Karpas-422 (cell line): Measurements from ENCODE around the gene HOOK2. TPM values are rescaled to one million over a fixed set of nuclear protein-coding genes. Genes with fewer than 3 reads are reported as not detected.

Experiments
- DNase-seq: peaks from one replicate; pipeline ENCODE4 v3.0.0-alpha.2; 2015
- H2AFZ ChIP-seq: fragments of 200-600 bp; sonication (generic); 2 replicates; pipeline ENCODE4 v1.6.1; 2014; ENCODE audit warnings: antibody characterized with exemption, low read length, mixed read lengths
- H3K27ac ChIP-seq: fragments of 200-600 bp; sonication (generic); 2 replicates; pipeline ENCODE4 v1.5.1; 2014; ENCODE audit warnings: mild to moderate bottlenecking, low read length, moderate library complexity
- H3K27me3 ChIP-seq: fragments of 200-600 bp; sonication (generic); 2 replicates; pipeline ENCODE4 v1.6.1; 2014; ENCODE audit warnings: low read length, mixed read lengths
- H3K36me3 ChIP-seq: fragments of 200-600 bp; sonication (generic); 2 replicates; pipeline ENCODE4 v1.6.1; 2014; ENCODE audit warnings: low read length, mixed read lengths; ENCODE audit not compliant: insufficient read depth
- H3K4me1 ChIP-seq: fragments of 200-600 bp; sonication (generic); 2 replicates; pipeline ENCODE4 v1.6.1; 2014; ENCODE audit warnings: mild to moderate bottlenecking, low read length, mixed read lengths
- H3K4me2 ChIP-seq: fragments of 200-600 bp; sonication (generic); 2 replicates; pipeline ENCODE4 v1.6.1; 2014; ENCODE audit warnings: low read length, low read depth, mild to moderate bottlenecking; ENCODE audit not compliant: poor library complexity, severe bottlenecking
- H3K4me3 ChIP-seq: fragments of 200-600 bp; sonication (generic); 2 replicates; pipeline ENCODE4 v1.5.1; 2014; ENCODE audit warnings: mild to moderate bottlenecking, antibody characterized with exemption, low read length, mixed read lengths
- H3K79me2 ChIP-seq: fragments of 200-600 bp; sonication (generic); 2 replicates; pipeline ENCODE4 v1.6.1; 2014; ENCODE audit warnings: mild to moderate bottlenecking, low read length, mixed read lengths
- H3K9ac ChIP-seq: fragments of 200-600 bp; sonication (generic); 2 replicates; pipeline ENCODE4 v1.6.0; 2014; ENCODE audit warnings: low read length
- H3K9me2 ChIP-seq: fragments of 200-600 bp; sonication (generic), shearing (Covaris generic); replicated peaks from 2 replicates; pipeline ENCODE4 v1.6.0; 2014; ENCODE audit warnings: mild to moderate bottlenecking, low read length, moderate library complexity; ENCODE audit not compliant: insufficient read depth
- H3K9me3 ChIP-seq: fragments of 300-700, 200-600 bp; sonication (generic); 2 replicates; pipeline ENCODE4 v1.6.1; 2014; ENCODE audit warnings: low read length, mixed read lengths
- H4K20me1 ChIP-seq: fragments of 200-600 bp; sonication (generic); 2 replicates; pipeline ENCODE4 v1.6.1; 2014; ENCODE audit warnings: mild to moderate bottlenecking, antibody characterized with exemption, low read length, low read depth; ENCODE audit not compliant: insufficient read depth
- total RNA-seq: library from RNA; depleted of rRNA; stranded (reverse); fragments of >200 nt; shearing (Covaris generic); gene quantifications from 2 replicates; pipeline ENCODE4 v1.2.3, GENCODE V29; 2014; ENCODE audit warnings: low replicate concordance

The HOOK2 gene
- total RNA-seq, 1 experiment from 2014 or later = 7.6 TPM

GRCh38 chr19:12757544-12758274 is 17.6 kb downstream of the HOOK2 start:
- H3K4me2 ChIP-seq = peak overlapping the region; percentile 52
- no peaks in the 10 kb centered on the region for H3K79me2 ChIP-seq
- H4K20me1 ChIP-seq = no peaks in the 10 kb centered on the region
- no peak overlapping the region for H3K27ac ChIP-seq
- no peaks in the 10 kb centered on the region for H3K9me2 ChIP-seq
- DNase-seq = peak; percentile 85
- H3K27me3 ChIP-seq = no peaks in the 10 kb centered on the region
- peak overlapping the region; percentile 40 for H3K9ac ChIP-seq
- 0 out of 2 replicates have a peak overlapping the region, but pooled peaks have one; percentile 46 for H2AFZ ChIP-seq
- H3K36me3 ChIP-seq = no peaks in the 10 kb centered on the region
- H3K9me3 ChIP-seq = no peaks in the 10 kb centered on the region
- H3K4me3 ChIP-seq = peak overlapping the region; percentile 47; the same call in 1 of the 2 replicates
- H3K4me1 ChIP-seq = peaks cover 4% of the 10 kb centered on the region; the same call in 1 of the 2 replicates

DNA sequence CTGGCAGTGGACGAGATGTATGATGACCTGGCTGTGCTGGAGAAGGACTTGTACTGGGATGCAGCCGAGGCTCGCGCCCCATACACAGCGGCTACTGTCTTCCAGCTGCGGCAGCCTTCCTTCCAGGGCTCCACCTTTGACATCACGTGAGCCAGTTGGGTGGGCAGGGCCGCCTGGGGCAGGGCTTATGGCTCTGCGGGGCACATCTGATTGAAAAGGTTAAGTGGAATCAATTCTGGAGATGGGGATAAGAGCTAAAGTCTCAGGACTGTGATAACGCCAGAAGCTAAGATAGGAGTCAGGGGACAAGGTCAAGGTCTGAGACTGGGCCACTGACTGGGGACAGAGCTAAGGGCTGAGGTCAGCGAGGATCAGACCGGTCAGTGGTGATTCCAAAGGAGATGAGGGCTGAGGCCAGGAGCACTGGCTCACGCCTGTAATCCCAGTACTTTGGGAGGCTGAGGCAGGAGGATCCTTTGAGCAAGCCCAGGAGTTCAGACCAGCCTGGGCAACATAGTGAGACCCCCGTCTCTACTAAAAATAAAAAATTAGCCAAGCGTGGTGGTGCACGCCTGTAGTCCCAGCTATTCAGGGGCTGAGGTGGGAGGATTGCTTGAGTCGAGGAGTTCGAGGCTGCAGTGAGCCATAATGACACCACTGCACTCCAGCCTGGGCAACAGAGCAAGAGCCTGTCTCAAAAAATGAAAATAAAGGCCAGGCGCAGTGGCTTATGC is 19.0 kb downstream of the HOOK2 start:
- Histone ChIP-seq H3K79me2 (no peaks in the 10 kb centered on the region), H3K4me2 (no peak overlapping the region), H3K36me3 (no peaks in the 10 kb centered on the region), H4K20me1 (no peaks in the 10 kb centered on the region), H3K9me2 (no peaks in the 10 kb centered on the region), H3K27ac (no peak overlapping the region), H2AFZ (no peak overlapping the region), H3K4me3 (no peak overlapping the region), H3K9ac (no peak overlapping the region), H3K27me3 (no peaks in the 10 kb centered on the region), H3K4me1 (peaks cover 4% of the 10 kb centered on the region; the same call in 1 of the 2 replicates), H3K9me3 (no peaks in the 10 kb centered on the region)
- no peak for DNase-seq

DNA sequence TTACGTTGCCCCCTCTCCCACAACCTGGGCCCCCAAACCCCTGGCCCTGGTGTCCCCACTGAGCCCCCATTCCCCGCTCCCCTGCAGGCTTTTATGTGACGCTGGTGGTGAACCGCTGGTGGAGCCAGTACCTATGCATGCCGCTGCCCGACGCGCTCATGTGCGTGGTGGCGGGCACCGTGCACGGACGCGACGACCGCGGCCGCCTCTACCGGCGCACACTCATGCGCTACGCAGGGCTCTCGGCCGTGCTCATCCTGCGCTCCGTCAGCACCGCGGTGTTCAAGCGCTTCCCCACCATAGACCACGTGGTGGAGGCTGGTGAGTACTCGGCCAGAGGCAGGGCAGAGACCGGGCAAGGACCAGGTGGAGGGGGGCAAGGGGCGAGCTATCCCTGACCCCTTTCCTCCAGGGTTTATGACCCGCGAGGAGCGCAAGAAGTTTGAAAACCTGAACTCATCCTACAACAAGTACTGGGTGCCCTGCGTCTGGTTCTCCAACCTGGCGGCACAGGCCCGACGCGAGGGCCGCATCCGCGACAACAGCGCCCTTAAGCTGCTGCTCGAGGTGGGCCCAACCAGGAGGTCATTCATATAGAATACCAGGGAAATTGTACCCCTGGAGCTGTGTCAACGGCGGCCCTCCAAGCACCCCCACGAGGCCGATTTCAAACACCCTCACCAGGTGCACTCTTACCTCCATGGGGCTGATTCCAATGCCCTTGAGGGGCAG is 20.7 kb downstream of the HOOK2 start:
- H3K36me3 ChIP-seq = no peaks in the 10 kb centered on the region
- H3K27ac ChIP-seq = no peak overlapping the region
- H3K4me3 ChIP-seq = no peak overlapping the region
- no peaks in the 10 kb centered on the region for H3K79me2 ChIP-seq
- H3K4me2 ChIP-seq = no peak overlapping the region
- H4K20me1 ChIP-seq = no peaks in the 10 kb centered on the region
- H3K9ac ChIP-seq = no peak overlapping the region
- no peaks in the 10 kb centered on the region for H3K9me2 ChIP-seq
- no peak for DNase-seq
- no peak overlapping the region for H2AFZ ChIP-seq
- H3K4me1 ChIP-seq = peaks cover 4% of the 10 kb centered on the region; the same call in 1 of the 2 replicates
- no peaks in the 10 kb centered on the region for H3K27me3 ChIP-seq
- H3K9me3 ChIP-seq = no peaks in the 10 kb centered on the region

- Histone ChIP-seq H4K20me1 (no peaks in the 10 kb centered on the region), H3K27ac (no peak overlapping the region), H3K4me2 (no peak overlapping the region), H3K4me1 (no peaks in the 10 kb centered on the region), H3K9me2 (no peaks in the 10 kb centered on the region), H3K27me3 (no peaks in the 10 kb centered on the region), H3K4me3 (no peak overlapping the region), H3K36me3 (no peaks in the 10 kb centered on the region), H3K9ac (no peak overlapping the region), H2AFZ (no peak overlapping the region), H3K79me2 (no peaks in the 10 kb centered on the region), H3K9me3 (no peaks in the 10 kb centered on the region)
- DNase-seq = no peak
Observed at GRCh38 chr19:12752056-12752781, 23.1 kb downstream of the HOOK2 start.

- H3K79me2 ChIP-seq = no peaks in the 10 kb centered on the region
- no peaks in the 10 kb centered on the region for H3K4me1 ChIP-seq
- no peaks in the 10 kb centered on the region for H3K36me3 ChIP-seq
- H3K9me3 ChIP-seq = no peaks in the 10 kb centered on the region
- no peak within 1 kb of the TSS for H3K9ac ChIP-seq
- H4K20me1 ChIP-seq = no peaks in the 10 kb centered on the region
- no peaks in the 10 kb centered on the region for H3K27me3 ChIP-seq
- H3K4me3 ChIP-seq = no peak within 1 kb of the TSS
- no peak within 1 kb of the TSS for H2AFZ ChIP-seq
- H3K27ac ChIP-seq = no peak within 1 kb of the TSS
- no peaks in the 10 kb centered on the region for H3K9me2 ChIP-seq
- H3K4me2 ChIP-seq = no peak within 1 kb of the TSS
- no peak for DNase-seq
Observed at GRCh38 chr19:12751635-12752034, 23.7 kb downstream of the HOOK2 start, which contains the start of gene BEST2. BEST2 (plus strand) TSS chr19:12751791; CDS start chr19:12752593, 802 bp downstream.

GRCh38 chr19:12750851-12751250 is 24.5 kb downstream of the HOOK2 start:
- no peak overlapping the region for H3K27ac ChIP-seq
- no peaks in the 10 kb centered on the region for H3K27me3 ChIP-seq
- no peaks in the 10 kb centered on the region for H3K9me2 ChIP-seq
- H3K4me3 ChIP-seq = no peak overlapping the region
- H2AFZ ChIP-seq = no peak overlapping the region
- H4K20me1 ChIP-seq = no peaks in the 10 kb centered on the region
- peaks cover 2% of the 10 kb centered on the region for H3K36me3 ChIP-seq
- H3K9me3 ChIP-seq = no peaks in the 10 kb centered on the region
- H3K9ac ChIP-seq = no peak overlapping the region
- no peak overlapping the region for H3K4me2 ChIP-seq
- DNase-seq = no peak
- H3K79me2 ChIP-seq = no peaks in the 10 kb centered on the region
- no peaks in the 10 kb centered on the region for H3K4me1 ChIP-seq

DNA sequence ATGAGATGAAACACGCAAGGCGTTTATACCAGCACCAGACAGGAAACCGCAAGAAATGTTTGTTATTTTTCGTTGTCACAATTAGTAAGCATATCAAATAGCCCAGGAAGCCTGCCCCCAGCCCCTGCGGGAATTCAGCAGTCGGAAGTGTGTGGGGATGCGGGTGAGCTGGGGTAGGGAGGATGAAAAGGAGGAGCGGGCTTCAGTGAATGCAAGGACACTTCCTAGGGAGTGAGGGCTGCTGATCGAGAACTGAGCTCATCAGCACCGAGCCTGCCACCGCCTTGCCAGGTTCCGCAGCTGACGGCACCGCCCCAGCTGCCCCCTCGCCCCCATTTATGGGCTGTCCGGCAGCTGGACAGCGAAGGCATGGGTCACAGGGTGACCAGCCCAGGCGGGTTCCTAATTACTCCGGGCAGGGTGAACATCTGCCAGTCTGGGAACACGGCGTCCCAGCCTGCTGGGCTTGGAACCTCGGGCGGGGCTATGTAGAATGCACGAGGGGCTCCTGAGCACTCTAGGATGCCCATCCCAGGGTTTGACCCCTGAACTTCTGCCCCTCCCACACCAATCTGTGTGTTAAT is 25.3 kb downstream of the HOOK2 start:
- no peak overlapping the region for H2AFZ ChIP-seq
- H3K27ac ChIP-seq = no peak overlapping the region
- H3K9me2 ChIP-seq = no peaks in the 10 kb centered on the region
- H3K4me2 ChIP-seq = no peak overlapping the region
- H3K27me3 ChIP-seq = no peaks in the 10 kb centered on the region
- peaks cover 4% of the 10 kb centered on the region for H3K36me3 ChIP-seq
- no peaks in the 10 kb centered on the region for H4K20me1 ChIP-seq
- no peaks in the 10 kb centered on the region for H3K4me1 ChIP-seq
- no peak overlapping the region for H3K9ac ChIP-seq
- no peaks in the 10 kb centered on the region for H3K9me3 ChIP-seq
- no peak for DNase-seq
- no peak overlapping the region for H3K4me3 ChIP-seq
- H3K79me2 ChIP-seq = no peaks in the 10 kb centered on the region
